ENCODE results near the gene LSS. TPM values are rescaled to one million over a fixed set of nuclear protein-coding genes. Genes with fewer than 3 reads are reported as not detected.

Gene LSS
- total and polyA plus RNA-seq, 2 experiments from 2014 or later: 55.0 to 237 TPM

GRCh38 chr21:46151261-46151988 lies 77.1 kb downstream of the LSS start:
- Mint-ChIP-seq H3K27ac (no peak overlapping the region), H3K27me3 (ENCODE audit: insufficient read depth, low read depth, poor library complexity) (peaks cover 4% of the 10 kb centered on the region), H3K4me3 (no peak overlapping the region), H3K4me1 (peaks cover 18% of the 10 kb centered on the region), H3K9me3 (no peaks in the 10 kb centered on the region; the same call in 2 of the 3 replicates), H3K36me3 (ENCODE audit: low read depth) (peaks cover 3% of the 10 kb centered on the region; the same call in 1 of the 3 replicates)
- Histone ChIP-seq H3K9me2 (ENCODE audit: insufficient read depth) (no peaks in the 10 kb centered on the region), H3F3A (replicated peaks; ENCODE audit: low read depth) (0 out of 2 replicates have a peak, but pooled peaks cover 4% of the 10 kb centered on the region), H3K4me3 (no peak overlapping the region), H3K4me1 (ENCODE audit: insufficient read depth) (no peaks in the 10 kb centered on the region; the same call in 1 of the 2 replicates), H3K79me2 (replicated peaks; ENCODE audit: insufficient read depth) (no peaks in the 10 kb centered on the region), H4K20me1 (replicated peaks; ENCODE audit: insufficient read depth) (no peaks in the 10 kb centered on the region), H3K27ac (ENCODE audit: low read depth) (no peak overlapping the region), H3K27me3 (ENCODE audit: insufficient read depth) (no peaks in the 10 kb centered on the region), H3K36me3 (ENCODE audit: insufficient read depth) (no peaks in the 10 kb centered on the region), H3K4me2 (no peak overlapping the region), H2AFZ (no peak overlapping the region)
- DNase-seq (ENCODE audit: low spot score) (no peak), ATAC-seq (no peak)
- TF ChIP-seq CREB1 (CRISPR knock-in tag; IDR thresholded peaks at IDR 0.05; ENCODE audit: low read depth): no peak
- TF ChIP-seq EZH2 (IDR thresholded peaks at IDR 0.05; ENCODE audit: low read depth, unreplicated experiment): no peak
- TF ChIP-seq NANOG (IDR thresholded peaks at IDR 0.05; ENCODE audit: borderline replicate concordance): no peak
- no peak for TF ChIP-seq POLR2AphosphoS5 (IDR thresholded peaks at IDR 0.05; ENCODE audit: low read depth)
- TF ChIP-seq EZH2phosphoT487 (IDR thresholded peaks at IDR 0.05; ENCODE audit: unreplicated experiment): no peak
- no peak for TF ChIP-seq REST (IDR thresholded peaks at IDR 0.05; ENCODE audit: unreplicated experiment)
- no peak for TF ChIP-seq JUNB (IDR thresholded peaks at IDR 0.05; ENCODE audit: unreplicated experiment)
- TF ChIP-seq, protein P1, sequence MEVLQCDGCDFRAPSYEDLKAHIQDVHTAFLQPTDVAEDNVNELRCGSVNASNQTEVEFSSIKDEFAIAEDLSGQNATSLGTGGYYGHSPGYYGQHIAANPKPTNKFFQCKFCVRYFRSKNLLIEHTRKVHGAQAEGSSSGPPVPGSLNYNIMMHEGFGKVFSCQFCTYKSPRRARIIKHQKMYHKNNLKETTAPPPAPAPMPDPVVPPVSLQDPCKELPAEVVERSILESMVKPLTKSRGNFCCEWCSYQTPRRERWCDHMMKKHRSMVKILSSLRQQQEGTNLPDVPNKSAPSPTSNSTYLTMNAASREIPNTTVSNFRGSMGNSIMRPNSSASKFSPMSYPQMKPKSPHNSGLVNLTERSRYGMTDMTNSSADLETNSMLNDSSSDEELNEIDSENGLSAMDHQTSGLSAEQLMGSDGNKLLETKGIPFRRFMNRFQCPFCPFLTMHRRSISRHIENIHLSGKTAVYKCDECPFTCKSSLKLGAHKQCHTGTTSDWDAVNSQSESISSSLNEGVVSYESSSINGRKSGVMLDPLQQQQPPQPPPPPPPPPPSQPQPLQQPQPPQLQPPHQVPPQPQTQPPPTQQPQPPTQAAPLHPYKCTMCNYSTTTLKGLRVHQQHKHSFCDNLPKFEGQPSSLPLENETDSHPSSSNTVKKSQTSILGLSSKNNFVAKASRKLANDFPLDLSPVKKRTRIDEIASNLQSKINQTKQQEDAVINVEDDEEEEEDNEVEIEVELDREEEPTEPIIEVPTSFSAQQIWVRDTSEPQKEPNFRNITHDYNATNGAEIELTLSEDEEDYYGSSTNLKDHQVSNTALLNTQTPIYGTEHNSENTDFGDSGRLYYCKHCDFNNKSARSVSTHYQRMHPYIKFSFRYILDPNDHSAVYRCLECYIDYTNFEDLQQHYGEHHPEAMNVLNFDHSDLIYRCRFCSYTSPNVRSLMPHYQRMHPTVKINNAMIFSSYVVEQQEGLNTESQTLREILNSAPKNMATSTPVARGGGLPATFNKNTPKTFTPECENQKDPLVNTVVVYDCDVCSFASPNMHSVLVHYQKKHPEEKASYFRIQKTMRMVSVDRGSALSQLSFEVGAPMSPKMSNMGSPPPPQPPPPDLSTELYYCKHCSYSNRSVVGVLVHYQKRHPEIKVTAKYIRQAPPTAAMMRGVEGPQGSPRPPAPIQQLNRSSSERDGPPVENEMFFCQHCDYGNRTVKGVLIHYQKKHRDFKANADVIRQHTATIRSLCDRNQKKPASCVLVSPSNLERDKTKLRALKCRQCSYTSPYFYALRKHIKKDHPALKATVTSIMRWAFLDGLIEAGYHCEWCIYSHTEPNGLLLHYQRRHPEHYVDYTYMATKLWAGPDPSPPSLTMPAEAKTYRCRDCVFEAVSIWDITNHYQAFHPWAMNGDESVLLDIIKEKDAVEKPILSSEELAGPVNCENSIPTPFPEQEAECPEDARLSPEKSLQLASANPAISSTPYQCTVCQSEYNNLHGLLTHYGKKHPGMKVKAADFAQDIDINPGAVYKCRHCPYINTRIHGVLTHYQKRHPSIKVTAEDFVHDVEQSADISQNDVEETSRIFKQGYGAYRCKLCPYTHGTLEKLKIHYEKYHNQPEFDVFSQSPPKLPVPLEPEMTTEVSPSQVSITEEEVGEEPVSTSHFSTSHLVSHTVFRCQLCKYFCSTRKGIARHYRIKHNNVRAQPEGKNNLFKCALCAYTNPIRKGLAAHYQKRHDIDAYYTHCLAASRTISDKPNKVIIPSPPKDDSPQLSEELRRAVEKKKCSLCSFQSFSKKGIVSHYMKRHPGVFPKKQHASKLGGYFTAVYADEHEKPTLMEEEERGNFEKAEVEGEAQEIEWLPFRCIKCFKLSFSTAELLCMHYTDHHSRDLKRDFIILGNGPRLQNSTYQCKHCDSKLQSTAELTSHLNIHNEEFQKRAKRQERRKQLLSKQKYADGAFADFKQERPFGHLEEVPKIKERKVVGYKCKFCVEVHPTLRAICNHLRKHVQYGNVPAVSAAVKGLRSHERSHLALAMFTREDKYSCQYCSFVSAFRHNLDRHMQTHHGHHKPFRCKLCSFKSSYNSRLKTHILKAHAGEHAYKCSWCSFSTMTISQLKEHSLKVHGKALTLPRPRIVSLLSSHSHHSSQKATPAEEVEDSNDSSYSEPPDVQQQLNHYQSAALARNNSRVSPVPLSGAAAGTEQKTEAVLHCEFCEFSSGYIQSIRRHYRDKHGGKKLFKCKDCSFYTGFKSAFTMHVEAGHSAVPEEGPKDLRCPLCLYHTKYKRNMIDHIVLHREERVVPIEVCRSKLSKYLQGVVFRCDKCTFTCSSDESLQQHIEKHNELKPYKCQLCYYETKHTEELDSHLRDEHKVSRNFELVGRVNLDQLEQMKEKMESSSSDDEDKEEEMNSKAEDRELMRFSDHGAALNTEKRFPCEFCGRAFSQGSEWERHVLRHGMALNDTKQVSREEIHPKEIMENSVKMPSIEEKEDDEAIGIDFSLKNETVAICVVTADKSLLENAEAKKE (CRISPR knock-in tag; IDR thresholded peaks at IDR 0.05): no peak
- TF ChIP-seq STAT1 (IDR thresholded peaks at IDR 0.05; ENCODE audit: unreplicated experiment): no peak
- TF ChIP-seq CTCF (conservative IDR thresholded peaks at IDR 0.05; ENCODE audit: low read depth in 2 of 2): no peak
- TF ChIP-seq ZNF114 (CRISPR knock-in tag; IDR thresholded peaks at IDR 0.05): no peak
- no peak for TF ChIP-seq ZNF331 (CRISPR knock-in tag; IDR thresholded peaks at IDR 0.05; ENCODE audit: low read depth)
- no peak for TF ChIP-seq ETS1 (IDR thresholded peaks at IDR 0.05)
